CD4-positive, CD25-positive, alpha-beta regulatory T cell (primary cell): ENCODE measurements around the gene GDPD5. TPM values are rescaled to one million over a fixed set of nuclear protein-coding genes. Genes with fewer than 3 reads are reported as not detected.
"Not testable (repeated sequence)": the region's sequence is repeated elsewhere in the genome, so short reads cannot be mapped to it uniquely, and the experiment has no call there.

Experiments
- ATAC-seq, 2 donors: fragments of 150-1000 bp; cut with Tn5 transposase; one replicate each; pipeline ENCODE4 v1.10.0; 2021; ENCODE audit warnings: low read depth in 2 of 2, moderate number of reproducible peaks in 2 of 2, moderate library complexity in 1 of 2
- DNase-seq, 3 donors: peaks; one replicate each; pipeline versions ENCODE4 v3.0.0 to v3.0.0-alpha.2; 2012 to 2022; ENCODE audit warnings: mixed read lengths in 1 of 3
- H3K27ac ChIP-seq: one replicate; pipeline ENCODE4 v1.7.0; 2013; ENCODE audit warnings: mild to moderate bottlenecking, low read length; ENCODE audit not compliant: insufficient read depth, poor library complexity, severe bottlenecking
- H3K27me3 ChIP-seq: one replicate; pipeline ENCODE4 v1.7.0; 2013; ENCODE audit warnings: low read length; ENCODE audit not compliant: control insufficient read depth, insufficient read depth
- H3K36me3 ChIP-seq: one replicate; pipeline ENCODE4 v1.7.0; 2013; ENCODE audit warnings: mild to moderate bottlenecking, low read length, moderate library complexity; ENCODE audit not compliant: control insufficient read depth, insufficient read depth
- H3K4me1 ChIP-seq: 2 replicates; pipeline ENCODE4 v1.7.0; 2013; ENCODE audit warnings: mild to moderate bottlenecking, low read length; ENCODE audit not compliant: insufficient read depth, control insufficient read depth, poor library complexity, severe bottlenecking
- H3K4me3 ChIP-seq: one replicate; pipeline ENCODE4 v1.7.0; 2013; ENCODE audit warnings: low read depth, mild to moderate bottlenecking, low read length, moderate library complexity
- H3K9me3 ChIP-seq, 2 experiments: 1 replicate in 1 of 2; 2 replicates in 1 of 2; pipeline ENCODE4 v1.7.0; 2013; ENCODE audit warnings: low read length in 2 of 2, mild to moderate bottlenecking in 1 of 2, moderate library complexity in 1 of 2; ENCODE audit not compliant: control insufficient read depth in 2 of 2
- H3K27ac Mint-ChIP-seq, 3 donors: one replicate each; pipeline ENCODE4 v1.8.0; 2020 to 2022; ENCODE audit warnings: mild to moderate bottlenecking in 3 of 3, mixed read lengths in 3 of 3, moderate library complexity in 2 of 3
- H3K27me3 Mint-ChIP-seq: one replicate; pipeline ENCODE4 v1.8.0; 2022; ENCODE audit warnings: mild to moderate bottlenecking, mixed read lengths
- H3K36me3 Mint-ChIP-seq: one replicate; pipeline ENCODE4 v1.8.0; 2020; ENCODE audit warnings: mixed read lengths
- H3K4me1 Mint-ChIP-seq, 4 donors: one replicate each; pipeline ENCODE4 v1.8.0; 2020 to 2022; ENCODE audit warnings: mixed read lengths in 4 of 4, mild to moderate bottlenecking in 1 of 4
- H3K4me3 Mint-ChIP-seq, 4 donors: one replicate each; pipeline ENCODE4 v1.8.0; 2020 to 2022; ENCODE audit warnings: mild to moderate bottlenecking in 4 of 4, mixed read lengths in 4 of 4, moderate library complexity in 3 of 4
- H3K9me3 Mint-ChIP-seq, 7 donors: one replicate each; pipeline ENCODE4 v1.8.0; 2020 to 2022; ENCODE audit warnings: mixed read lengths in 7 of 7, mild to moderate bottlenecking in 3 of 7, moderate library complexity in 2 of 7
- polyA plus RNA-seq, 4 donors: library from polyadenylated mRNA; unstranded; fragments of 300-500 nt; fragmentation: Illumina TruSeq; gene quantifications; one replicate each; pipeline ENCODE4 v1.2.3, GENCODE V29; 2021
- total RNA-seq: library from RNA; stranded (reverse); gene quantifications from one replicate; pipeline ENCODE4 v1.2.3, GENCODE V29; 2022

GDPD5 gene
- total and polyA plus RNA-seq, 5 donors from 2014 or later = 8.0 to 170 (median 21.5) TPM

DNA sequence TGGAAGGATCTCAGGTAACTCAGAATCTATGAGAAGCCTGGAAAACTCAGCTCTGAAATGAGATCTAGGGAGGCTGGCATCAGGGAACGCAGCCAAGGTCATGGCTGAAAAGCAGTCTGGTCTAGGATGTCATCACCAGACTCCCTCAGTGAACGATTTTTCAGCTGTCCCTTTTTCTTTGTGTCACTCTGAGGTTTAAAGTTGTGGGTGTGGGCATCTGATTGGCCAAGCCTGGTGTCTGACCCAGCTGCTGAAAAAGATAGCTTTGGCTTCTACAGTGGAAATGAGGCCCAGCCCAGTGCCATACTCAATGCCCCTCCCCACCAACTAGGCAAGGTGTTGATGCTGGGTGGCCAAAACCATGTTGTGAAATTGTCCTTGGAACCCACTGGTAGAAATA, 111.9 kb downstream of the GDPD5 start:
- Mint-ChIP-seq H3K27me3 (no peaks in the 10 kb centered on the region), H3K4me1 (peaks cover 3 to 6% (median 4%) of the 10 kb centered on the region in 4 donors), H3K4me3 (no peak overlapping the region), H3K9me3 (no peaks in the 10 kb centered on the region), H3K27ac (no peak overlapping the region), H3K36me3 (peaks cover 11% of the 10 kb centered on the region)
- ATAC-seq = no peak
- no peak for DNase-seq
- Histone ChIP-seq H3K9me3 (no peaks in the 10 kb centered on the region), H3K4me3 (no peak overlapping the region), H3K4me1 (no peaks in the 10 kb centered on the region), H3K27me3 (no peaks in the 10 kb centered on the region), H3K27ac (no peak overlapping the region), H3K36me3 (peaks cover 26% of the 10 kb centered on the region)

DNA sequence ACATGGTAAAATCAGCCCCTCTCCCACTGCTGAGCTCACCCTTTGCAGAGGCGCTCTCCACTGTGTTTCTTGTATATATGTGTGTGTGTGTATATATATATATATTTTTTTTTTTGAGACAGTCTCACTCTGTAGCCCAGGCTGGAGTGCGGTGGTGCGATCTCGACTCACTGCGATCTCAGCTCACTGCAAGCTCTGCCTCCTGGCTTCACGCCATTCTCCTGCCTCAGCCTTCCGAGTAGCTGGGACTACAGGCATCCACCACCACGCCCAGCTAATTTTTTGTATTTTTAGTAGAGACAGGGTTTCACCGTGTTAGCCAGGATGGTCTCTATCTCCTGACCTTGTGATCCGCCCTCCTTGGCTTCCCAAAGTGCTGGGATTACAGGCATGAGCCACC, 112.6 kb downstream of the GDPD5 start:
- not testable (repeated sequence) for H3K9me3 ChIP-seq, H3K4me3 ChIP-seq, H3K4me1 ChIP-seq, DNase-seq, ATAC-seq, H3K27ac Mint-ChIP-seq, H3K27me3 ChIP-seq, H3K4me1 Mint-ChIP-seq, H3K4me3 Mint-ChIP-seq, H3K9me3 Mint-ChIP-seq, H3K27me3 Mint-ChIP-seq, H3K27ac ChIP-seq
- peaks cover 11% of the 10 kb centered on the region for H3K36me3 Mint-ChIP-seq
- H3K36me3 ChIP-seq = peaks cover 27% of the 10 kb centered on the region

DNA sequence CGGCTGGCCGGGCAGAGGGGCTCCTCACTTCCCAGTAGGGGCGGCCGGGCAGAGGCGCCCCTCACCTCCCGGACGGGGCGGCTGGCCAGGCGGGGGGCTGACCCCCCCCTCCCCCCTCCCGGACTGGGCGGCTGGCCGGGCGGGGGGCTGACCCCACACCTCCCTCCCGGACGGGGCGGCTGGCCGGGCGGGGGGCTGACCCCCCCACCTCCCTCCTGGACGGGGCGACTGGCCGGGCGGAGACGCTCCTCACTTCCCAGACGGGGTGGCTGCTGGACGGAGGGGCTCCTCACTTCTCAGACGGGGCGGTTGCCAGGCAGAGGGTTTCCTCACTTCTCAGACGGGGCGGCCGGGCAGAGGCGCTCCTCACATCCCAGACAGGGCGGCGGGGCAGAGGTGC, 115.8 kb downstream of the GDPD5 start:
- H3K9me3 Mint-ChIP-seq, H3K27me3 ChIP-seq, H3K4me1 ChIP-seq, DNase-seq, H3K27me3 Mint-ChIP-seq, H3K4me3 ChIP-seq, H3K27ac ChIP-seq, H3K27ac Mint-ChIP-seq, H3K4me3 Mint-ChIP-seq, ATAC-seq, H3K9me3 ChIP-seq: not testable (repeated sequence)
- peaks cover 48% of the 10 kb centered on the region for H3K36me3 ChIP-seq
- H3K36me3 Mint-ChIP-seq = peaks cover 13% of the 10 kb centered on the region
- peaks cover 9 to 29% (median 16%) of the 10 kb centered on the region in 4 donors for H3K4me1 Mint-ChIP-seq

DNA sequence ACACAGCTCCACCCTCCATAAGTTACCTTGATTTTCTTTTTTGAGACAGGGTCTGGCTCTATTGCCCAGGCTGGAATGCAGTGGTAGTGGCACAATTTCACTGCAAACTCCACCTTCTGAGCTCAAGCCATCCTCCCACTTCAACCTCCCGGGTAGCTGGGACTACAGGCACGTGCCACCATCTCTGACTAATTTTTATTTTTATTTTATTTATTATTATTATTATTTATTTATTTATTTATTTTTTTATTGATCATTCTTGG, 116.9 kb downstream of the GDPD5 start:
- no peak for ATAC-seq
- Histone ChIP-seq H3K36me3 (peaks cover 51% of the 10 kb centered on the region), H3K4me3 (no peak overlapping the region), H3K9me3 (no peaks in the 10 kb centered on the region), H3K27ac (no peak overlapping the region), H3K4me1 (peaks cover 4% of the 10 kb centered on the region), H3K27me3 (no peaks in the 10 kb centered on the region)
- Mint-ChIP-seq H3K9me3 (no peaks in the 10 kb centered on the region), H3K4me1 (peaks cover 10 to 36% (median 21%) of the 10 kb centered on the region in 4 donors), H3K27me3 (no peaks in the 10 kb centered on the region), H3K4me3 (no peak overlapping the region), H3K27ac (no peak overlapping the region), H3K36me3 (peaks cover 18% of the 10 kb centered on the region)
- DNase-seq = no peak

DNA sequence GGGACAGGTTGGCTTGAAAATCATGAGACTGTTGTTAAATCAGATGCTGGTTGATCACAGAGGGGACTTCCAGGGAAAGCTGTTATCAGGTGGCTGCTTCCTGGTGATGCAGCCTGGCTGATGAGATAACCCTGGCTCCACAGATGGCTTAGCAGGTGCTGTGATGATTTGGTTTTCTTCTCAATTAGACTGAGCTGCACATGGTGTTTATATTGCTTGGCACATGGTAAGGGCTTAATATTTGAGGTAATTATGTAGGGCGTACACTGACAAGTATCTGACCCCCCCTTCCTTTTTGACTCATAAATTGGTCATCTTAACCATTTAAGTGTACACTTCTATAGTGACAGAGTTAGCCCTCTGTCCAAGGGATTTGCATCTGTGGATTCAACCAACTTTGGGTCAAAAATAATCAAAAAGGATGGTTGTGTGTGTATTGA, 119.4 kb downstream of the GDPD5 start:
- H3K27ac Mint-ChIP-seq = no peak overlapping the region
- Histone ChIP-seq H3K27me3 (no peaks in the 10 kb centered on the region), H3K36me3 (peaks cover 62% of the 10 kb centered on the region), H3K27ac (no peak overlapping the region), H3K9me3 (no peaks in the 10 kb centered on the region), H3K4me1 (peaks cover 26% of the 10 kb centered on the region), H3K4me3 (no peak overlapping the region)
- H3K36me3 Mint-ChIP-seq = peaks cover 38% of the 10 kb centered on the region
- ATAC-seq (no peak), DNase-seq (no peak)
- no peak overlapping the region for H3K4me3 Mint-ChIP-seq
- peaks cover 6 to 58% (median 41%) of the 10 kb centered on the region in 4 donors for H3K4me1 Mint-ChIP-seq
- no peaks in the 10 kb centered on the region for H3K27me3 Mint-ChIP-seq
- no peaks in the 10 kb centered on the region for H3K9me3 Mint-ChIP-seq

DNA sequence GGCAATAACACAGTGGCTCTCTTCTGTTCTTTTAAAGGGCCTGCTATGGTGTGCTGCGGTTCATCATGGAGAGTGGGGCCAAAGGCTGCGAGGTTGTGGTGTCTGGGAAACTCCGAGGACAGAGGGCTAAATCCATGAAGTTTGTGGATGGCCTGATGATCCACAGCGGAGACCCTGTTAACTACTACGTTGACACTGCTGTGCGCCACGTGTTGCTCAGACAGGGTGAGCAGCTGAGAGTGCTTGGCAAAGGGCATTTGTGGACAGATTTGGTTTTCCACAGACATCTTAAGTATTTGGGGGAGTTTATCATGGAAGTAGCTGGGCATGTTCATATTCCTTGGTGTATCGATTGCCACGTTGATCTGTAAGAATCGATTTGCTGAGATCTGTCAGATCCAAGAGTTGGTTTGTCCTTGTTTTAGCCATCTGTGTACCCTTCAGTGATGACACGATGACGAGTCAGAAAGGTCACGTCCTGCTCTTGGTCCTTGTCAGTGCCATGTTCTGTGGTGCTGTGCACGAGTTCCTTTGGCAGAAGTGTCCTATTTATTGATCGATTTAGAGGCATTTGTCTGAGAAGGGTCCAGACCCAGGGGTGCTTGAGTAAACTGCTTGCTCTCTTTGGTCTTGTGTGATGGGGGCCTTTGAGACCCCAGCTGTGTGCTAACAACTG, 121.6 kb downstream of the GDPD5 start:
- DNase-seq (no peak), ATAC-seq (no peak)
- H3K36me3 ChIP-seq = peaks cover 62% of the 10 kb centered on the region
- no peaks in the 10 kb centered on the region for H3K9me3 ChIP-seq
- no peak overlapping the region for H3K27ac ChIP-seq
- no peak overlapping the region for H3K4me3 ChIP-seq
- peak overlapping the region; percentile 38 to 52 (median 39) for H3K27ac Mint-ChIP-seq
- no peaks in the 10 kb centered on the region for H3K27me3 Mint-ChIP-seq
- peaks cover 6 to 73% (median 47%) of the 10 kb centered on the region in 4 donors for H3K4me1 Mint-ChIP-seq
- H3K4me3 Mint-ChIP-seq = peak overlapping the region in 1 of 4 donors; percentile 28
- no peaks in the 10 kb centered on the region for H3K27me3 ChIP-seq
- H3K4me1 ChIP-seq = peaks cover 39% of the 10 kb centered on the region
- peaks cover 48% of the 10 kb centered on the region for H3K36me3 Mint-ChIP-seq
- H3K9me3 Mint-ChIP-seq = no peaks in the 10 kb centered on the region

DNA sequence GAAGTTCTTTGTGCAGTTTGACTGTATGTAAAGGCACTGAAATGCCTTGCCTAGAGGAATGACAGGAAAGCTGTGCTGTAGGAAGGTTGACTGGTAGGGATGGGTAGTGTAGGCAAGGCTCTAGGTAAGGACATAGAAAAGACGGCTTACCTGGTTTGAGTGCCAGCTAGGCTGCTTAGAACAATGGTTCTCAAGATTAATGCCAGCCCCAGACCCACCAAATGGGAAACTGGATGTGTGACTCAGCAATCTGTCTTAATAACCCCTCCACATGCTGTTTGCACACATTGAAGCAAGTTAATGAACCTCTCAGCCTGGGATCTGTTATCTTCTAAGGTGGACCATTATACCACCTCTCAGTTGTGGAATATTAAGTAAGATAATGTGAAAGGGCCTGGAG, 122.7 kb downstream of the GDPD5 start:
- H3K27ac ChIP-seq = no peak overlapping the region

More for the DNA sequence above, 122.7 kb downstream of the GDPD5 start:
- ATAC-seq (no peak), DNase-seq (no peak)
- Histone ChIP-seq H3K36me3 (peaks cover 59% of the 10 kb centered on the region), H3K9me3 (no peaks in the 10 kb centered on the region), H3K4me1 (peaks cover 39% of the 10 kb centered on the region), H3K27me3 (no peaks in the 10 kb centered on the region), H3K4me3 (no peak overlapping the region)
- Mint-ChIP-seq H3K9me3 (no peaks in the 10 kb centered on the region), H3K36me3 (peaks cover 48% of the 10 kb centered on the region), H3K4me3 (peak overlapping the region in 3 of 4 donors; percentile 16 to 82 (median 56)), H3K27me3 (no peaks in the 10 kb centered on the region), H3K4me1 (peaks cover 5 to 72% (median 46%) of the 10 kb centered on the region in 4 donors), H3K27ac (peak overlapping the region; percentile 18 to 45 (median 33))
